ENCODE measurements around the gene YKT6. TPM values are rescaled to one million over a fixed set of nuclear protein-coding genes. Genes with fewer than 3 reads are reported as not detected.

YKT6 gene
- total RNA-seq, 4 donors from 2014 or later, result 46.6 to 80.1 (median 68.0) TPM

GRCh38 chr7:44257213-44257612 is 56.4 kb downstream of the YKT6 start:
- Histone ChIP-seq H3K36me3 (no peaks in the 10 kb centered on the region), H3K4me3 (no peak overlapping the region), H3K27ac (peak overlapping the region in 3 of 4 donors; percentile 1 to 49 (median 13)), H3K9me3 (no peaks in the 10 kb centered on the region), H3K4me1 (peaks cover 6 to 16% (median 14%) of the 10 kb centered on the region in 4 donors), H3K27me3 (no peaks in the 10 kb centered on the region)
- 86 to 100% methylated on average over 2 to 6 of the region's 6 CpGs for WGBS, 2 donors (ENCODE audit: low coverage in 1 of 2)
- in situ Hi-C loops (cut with MboI; ENCODE audit: low pct_ligation_motif_present in 1 of 4, low pct_unique_long_range_greater_than_20kb in 1 of 4, low sequenced_read_pairs in 3 of 4) (no loop called here), intact Hi-C loops (cut with DNase I; ENCODE audit: low total_unique reads) (no loop called here)
- TF ChIP-seq POLR2A (IDR thresholded peaks at IDR 0.05) (no peak), POLR2AphosphoS5 (IDR thresholded peaks at IDR 0.05) (no peak), CTCF (IDR thresholded peaks at IDR 0.05) (no peak), EP300 (IDR thresholded peaks at IDR 0.05; ENCODE audit: low read depth) (no peak)
- no peak for DNase-seq

DNA sequence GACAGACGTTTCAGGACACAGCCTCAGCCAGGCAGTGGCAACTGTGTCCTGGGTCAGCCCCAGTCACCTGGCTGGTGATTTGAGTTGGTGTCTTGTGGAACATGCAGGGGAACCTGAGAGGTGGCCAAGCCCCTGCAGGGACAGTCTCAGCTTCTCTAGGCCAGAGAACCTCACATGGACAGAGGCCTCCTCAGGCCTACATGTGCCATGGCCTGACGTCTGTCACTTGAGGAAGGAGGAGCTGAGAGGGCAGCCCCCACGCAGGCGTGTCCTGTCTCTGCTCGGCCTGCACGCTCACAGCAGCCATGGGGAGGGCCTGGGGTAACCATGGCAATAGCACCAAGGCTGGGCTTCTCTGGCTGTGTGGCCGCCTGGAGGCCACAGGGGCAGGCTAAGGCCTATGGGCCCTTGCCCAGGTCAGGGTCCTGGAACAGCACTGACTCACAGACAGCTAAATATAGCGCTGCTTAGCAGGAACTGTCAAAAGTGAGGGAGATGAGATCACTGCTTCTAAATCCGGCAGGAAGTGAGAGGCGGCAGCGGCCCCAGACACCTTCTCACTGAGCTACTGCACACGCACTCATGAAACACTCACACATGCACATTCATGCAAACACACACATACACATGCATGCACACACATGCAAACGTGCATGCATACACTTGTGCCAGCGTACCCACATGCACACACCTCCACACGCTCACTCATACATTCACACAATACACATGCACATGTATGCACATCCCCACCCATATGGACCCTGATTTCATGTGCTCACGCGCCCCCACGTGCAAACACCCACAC is 57.0 kb downstream of the YKT6 start:
- in situ Hi-C loops (cut with MboI; ENCODE audit: low pct_ligation_motif_present in 1 of 4, low pct_unique_long_range_greater_than_20kb in 1 of 4, low sequenced_read_pairs in 3 of 4), result no loop called here
- 41% methylated on average over 18 of the region's 18 CpGs; no CpG with 5 or more reads in 1 of the 2 donors for WGBS, 2 donors (ENCODE audit: low coverage in 1 of 2)
- Histone ChIP-seq H3K9me3 (no peaks in the 10 kb centered on the region), H3K27me3 (peaks cover under 1% of the 10 kb centered on the region), H3K4me1 (peaks cover 6 to 16% (median 14%) of the 10 kb centered on the region in 4 donors), H3K4me3 (no peak overlapping the region), H3K36me3 (no peaks in the 10 kb centered on the region), H3K27ac (peak overlapping the region; percentile 1 to 49 (median 13))
- peak; percentile 28 for DNase-seq
- TF ChIP-seq POLR2A (IDR thresholded peaks at IDR 0.05), result no peak
- no peak for TF ChIP-seq EP300 (IDR thresholded peaks at IDR 0.05; ENCODE audit: low read depth)
- TF ChIP-seq POLR2AphosphoS5 (IDR thresholded peaks at IDR 0.05), result no peak
- TF ChIP-seq CTCF (IDR thresholded peaks at IDR 0.05), result no peak
- intact Hi-C loops (cut with DNase I; ENCODE audit: low total_unique reads), result no loop called here

DNA sequence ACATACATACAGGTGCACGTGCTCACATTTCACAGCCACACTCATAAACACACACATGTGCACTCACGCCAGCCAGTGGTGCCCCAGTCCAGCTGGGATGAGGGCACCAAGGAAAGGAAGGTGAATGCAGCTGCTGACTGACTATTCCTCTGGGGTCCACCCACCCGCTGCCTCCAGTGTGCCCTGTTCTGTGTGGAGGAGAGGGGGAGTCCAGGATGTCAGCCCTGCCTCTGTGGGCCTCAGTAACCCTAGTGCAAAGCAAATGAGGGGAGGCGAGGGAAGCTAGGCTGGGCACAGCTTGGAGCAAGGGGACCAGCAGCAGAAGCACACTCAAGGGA is 57.6 kb downstream of the YKT6 start:
- Histone ChIP-seq H3K4me3 (no peak overlapping the region), H3K9me3 (no peaks in the 10 kb centered on the region), H3K27ac (peak overlapping the region in 3 of 4 donors; percentile 13 to 49 (median 37)), H3K36me3 (no peaks in the 10 kb centered on the region), H3K27me3 (peaks cover 4% of the 10 kb centered on the region), H3K4me1 (peaks cover 6 to 16% (median 14%) of the 10 kb centered on the region in 4 donors)
- in situ Hi-C loops (cut with MboI; ENCODE audit: low pct_ligation_motif_present in 1 of 4, low pct_unique_long_range_greater_than_20kb in 1 of 4, low sequenced_read_pairs in 3 of 4) (no loop called here), intact Hi-C loops (cut with DNase I; ENCODE audit: low total_unique reads) (no loop called here)
- 81% methylated on average over 4 of the region's 4 CpGs; no CpG with 5 or more reads in 1 of the 2 donors for WGBS, 2 donors (ENCODE audit: low coverage in 1 of 2)
- TF ChIP-seq POLR2A (IDR thresholded peaks at IDR 0.05) (no peak), CTCF (IDR thresholded peaks at IDR 0.05) (no peak), POLR2AphosphoS5 (IDR thresholded peaks at IDR 0.05) (no peak), EP300 (IDR thresholded peaks at IDR 0.05; ENCODE audit: low read depth) (no peak)
- DNase-seq, result no peak

DNA sequence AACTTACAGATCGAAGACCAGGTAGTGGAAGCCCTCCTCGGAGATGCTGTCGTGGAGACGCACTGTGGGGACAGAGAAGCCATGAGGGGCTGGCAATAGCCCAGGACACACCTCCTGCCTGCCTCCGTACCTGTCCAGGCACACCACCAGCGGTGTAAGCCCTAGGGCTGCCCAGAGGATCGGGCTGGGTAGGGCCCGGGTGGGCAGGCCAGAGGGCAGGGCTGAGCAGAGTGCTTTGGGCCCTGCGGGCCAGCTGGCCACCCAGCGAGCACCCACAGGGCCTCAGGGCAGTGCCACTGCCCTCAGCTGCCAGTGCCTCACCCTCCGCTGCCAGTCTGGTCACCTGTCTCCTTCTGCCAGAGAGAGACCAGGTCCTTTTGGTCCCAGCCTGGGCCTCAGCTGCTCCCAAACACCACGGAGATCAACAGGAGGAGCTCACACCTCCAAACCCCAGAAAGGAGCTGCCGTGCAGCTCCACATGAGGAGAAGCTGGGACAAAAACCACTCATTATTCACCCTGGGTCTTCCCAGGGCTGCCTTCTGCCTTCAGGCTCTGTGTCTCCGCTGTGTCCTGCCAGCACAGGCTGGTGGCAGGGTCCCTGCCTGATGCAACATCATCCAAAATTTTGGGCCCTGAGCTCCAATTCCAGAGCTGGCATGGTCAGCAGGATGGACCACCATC is 58.2 kb downstream of the YKT6 start:
- no peaks in the 10 kb centered on the region for H3K36me3 ChIP-seq
- in situ Hi-C loops (cut with MboI; ENCODE audit: low pct_ligation_motif_present in 1 of 4, low pct_unique_long_range_greater_than_20kb in 1 of 4, low sequenced_read_pairs in 3 of 4), result no loop called here
- no peak overlapping the region for H3K4me3 ChIP-seq
- TF ChIP-seq EP300 (IDR thresholded peaks at IDR 0.05; ENCODE audit: low read depth) (no peak), CTCF (IDR thresholded peaks at IDR 0.05) (no peak), POLR2A (IDR thresholded peaks at IDR 0.05) (no peak), POLR2AphosphoS5 (IDR thresholded peaks at IDR 0.05) (no peak)
- WGBS, 2 donors (ENCODE audit: low coverage in 1 of 2), result 94 to 100% methylated on average over 1 to 14 of the region's 14 CpGs
- no peaks in the 10 kb centered on the region for H3K9me3 ChIP-seq
- peaks cover 10% of the 10 kb centered on the region for H3K27me3 ChIP-seq
- peaks cover 6 to 16% (median 14%) of the 10 kb centered on the region in 4 donors for H3K4me1 ChIP-seq
- intact Hi-C loops (cut with DNase I; ENCODE audit: low total_unique reads), result no loop called here
- H3K27ac ChIP-seq, result peak overlapping the region; percentile 10 to 49 (median 42)
- no peak for DNase-seq

All from transverse colon (tissue), 4 donors.